Measurements from ENCODE around the gene PFN3.
"Not testable (repeated sequence)": the region's sequence is repeated elsewhere in the genome, so short reads cannot be mapped to it uniquely, and the experiment has no call there.

The PFN3 gene

DNA sequence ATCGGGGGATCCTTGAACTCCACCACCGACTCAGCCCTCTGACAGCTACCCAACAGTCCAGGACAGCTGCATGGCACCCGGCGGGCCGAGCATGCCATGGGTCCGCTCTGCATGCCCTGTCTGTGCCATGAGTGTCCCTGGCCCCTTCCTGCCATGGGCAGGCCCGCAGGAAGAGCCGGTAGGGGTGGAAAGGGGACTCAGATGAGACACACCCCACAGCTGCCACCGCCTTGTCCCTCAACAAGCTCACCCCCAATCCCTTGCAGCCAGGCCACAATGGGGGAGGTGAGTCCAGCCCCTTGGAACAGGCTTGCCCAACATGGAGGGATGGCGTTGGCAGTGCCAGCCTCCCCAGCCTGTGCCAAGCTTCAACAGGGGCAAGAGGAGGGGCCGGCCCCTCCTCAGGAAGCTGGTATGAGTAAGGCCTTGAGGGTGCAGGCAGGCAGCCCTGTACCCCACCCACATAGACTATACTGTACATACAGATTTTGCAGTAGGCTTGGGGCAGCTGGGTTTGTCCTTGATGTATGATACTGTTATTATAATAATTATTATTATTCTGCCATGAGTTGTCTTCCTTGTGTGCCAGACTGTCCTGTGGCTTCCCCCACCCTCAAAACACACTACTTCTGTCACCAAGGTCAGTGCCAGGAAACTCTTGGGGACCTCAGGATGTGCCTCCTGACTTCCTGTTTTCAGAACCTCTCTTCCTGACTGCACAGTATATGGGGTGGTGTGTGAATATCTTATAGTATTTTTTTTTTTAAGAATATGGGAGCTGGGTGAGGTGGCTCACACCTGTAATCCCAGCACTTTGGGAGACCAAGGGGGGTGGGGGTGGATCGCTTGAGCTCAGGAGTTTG is 28.2 kb downstream of the PFN3 start:
- DNase-seq, result no peak

DNA sequence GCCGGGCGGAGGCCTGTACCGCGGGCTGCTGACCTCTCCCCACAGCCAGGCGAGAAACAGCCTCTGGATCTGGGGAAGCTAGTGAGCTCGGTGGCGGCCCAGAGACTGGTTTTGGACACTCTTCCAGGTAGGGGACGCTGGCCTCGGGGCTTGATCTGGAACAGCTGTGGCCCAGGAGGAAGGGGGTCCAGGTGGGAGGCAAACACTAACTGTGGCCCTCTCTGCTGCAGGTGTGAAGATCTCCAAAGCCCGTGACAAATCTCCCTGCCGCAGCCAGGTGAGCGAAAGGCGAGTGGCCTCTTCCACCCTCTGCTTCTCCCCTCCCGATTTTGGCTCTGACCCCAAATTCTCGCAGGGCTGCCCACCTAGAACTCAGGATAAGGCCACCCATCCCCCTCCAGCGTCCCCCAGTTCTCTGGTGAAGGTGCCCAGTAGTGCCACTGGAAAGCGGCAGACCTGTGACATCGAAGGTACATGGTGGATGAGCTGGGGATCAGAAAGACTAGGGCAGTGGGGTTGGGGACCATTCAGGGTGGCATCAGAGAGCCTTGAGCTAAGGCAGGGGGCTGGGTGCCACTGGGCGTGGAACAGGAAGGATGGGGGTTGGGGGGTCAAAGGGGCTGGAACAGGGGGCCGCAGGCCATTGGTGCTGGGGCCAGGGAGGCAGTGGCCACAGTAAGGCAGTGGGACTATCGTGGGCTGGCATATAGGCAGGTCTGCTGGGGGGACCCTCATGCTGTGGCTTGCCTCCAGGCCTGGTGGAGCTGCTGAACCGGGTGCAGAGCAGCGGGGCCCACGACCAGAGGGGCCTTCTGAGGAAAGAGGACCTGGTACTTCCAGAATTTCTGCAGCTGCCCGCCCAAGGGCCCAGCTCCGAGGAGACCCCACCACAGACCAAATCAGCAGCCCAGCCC is 29.1 kb downstream of the PFN3 start:
- DNase-seq, result no peak

DNA sequence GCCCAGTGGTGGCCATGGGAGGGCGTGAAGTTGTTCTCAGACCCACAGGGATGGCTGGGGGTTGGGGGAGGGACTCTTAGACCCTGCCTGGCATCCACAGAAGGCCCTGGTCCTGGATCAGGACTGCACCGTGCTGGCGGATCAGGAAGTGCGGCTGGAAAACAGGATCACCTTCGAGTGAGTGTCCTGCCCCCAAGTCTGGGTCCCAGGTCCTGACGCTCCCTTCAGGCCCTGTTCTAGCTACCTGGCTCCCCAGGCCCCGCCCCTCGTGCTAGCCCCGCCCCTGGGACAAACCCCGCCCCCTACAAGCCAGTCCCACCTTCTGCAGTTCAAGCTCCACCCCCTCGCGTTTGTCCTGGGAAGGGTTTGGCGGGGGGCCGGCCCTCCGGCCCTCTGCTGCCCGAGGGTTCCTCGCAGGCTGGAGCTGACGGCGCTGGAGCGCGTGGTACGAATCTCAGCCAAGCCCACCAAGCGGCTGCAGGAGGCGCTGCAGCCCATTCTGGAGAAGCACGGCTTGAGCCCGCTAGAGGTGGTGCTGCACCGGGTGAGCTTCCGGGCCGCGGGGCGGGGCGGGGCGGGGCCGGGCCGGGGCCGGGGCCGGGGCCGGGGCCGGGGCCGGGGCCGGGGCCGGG is 29.9 kb downstream of the PFN3 start:
- no peak for DNase-seq

DNA sequence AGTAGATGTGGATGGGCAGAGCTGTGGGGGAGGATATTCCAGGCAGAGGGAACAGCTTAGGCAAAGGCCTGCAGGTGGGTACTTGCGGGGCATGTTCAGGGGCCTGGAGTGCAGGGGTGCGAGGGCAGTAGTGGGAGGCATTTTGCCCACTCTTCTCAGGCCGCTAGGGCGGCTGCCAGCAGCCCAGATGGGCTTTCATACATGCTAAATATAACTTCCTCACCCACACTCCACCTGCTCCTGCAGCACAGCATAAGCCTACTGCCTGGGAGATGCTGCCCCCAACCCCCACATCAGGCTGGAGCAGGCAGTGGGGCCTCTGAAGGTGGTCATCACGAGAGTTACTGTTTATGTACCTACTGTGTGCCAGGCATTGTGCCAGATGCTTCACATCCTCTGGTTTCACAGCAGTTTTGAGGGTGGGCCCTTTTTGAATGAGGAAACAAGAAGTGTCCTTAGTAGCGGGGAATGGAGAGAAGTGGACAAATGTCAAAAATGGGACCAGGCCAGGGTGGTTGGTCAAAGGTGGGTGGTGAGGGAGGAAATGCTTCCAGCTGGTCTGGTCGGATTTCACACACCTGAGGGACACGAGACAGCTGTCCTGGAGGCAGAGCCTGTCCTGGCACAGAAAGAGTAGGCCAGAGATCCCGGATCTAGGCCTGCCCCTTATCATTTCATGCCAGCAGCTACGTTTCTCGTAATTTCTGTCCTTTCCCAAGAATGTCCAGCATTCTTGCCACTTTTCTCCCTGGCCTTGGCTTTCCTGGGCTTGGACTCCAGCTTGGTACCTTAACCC is 30.6 kb downstream of the PFN3 start:
- no peak for DNase-seq

DNA sequence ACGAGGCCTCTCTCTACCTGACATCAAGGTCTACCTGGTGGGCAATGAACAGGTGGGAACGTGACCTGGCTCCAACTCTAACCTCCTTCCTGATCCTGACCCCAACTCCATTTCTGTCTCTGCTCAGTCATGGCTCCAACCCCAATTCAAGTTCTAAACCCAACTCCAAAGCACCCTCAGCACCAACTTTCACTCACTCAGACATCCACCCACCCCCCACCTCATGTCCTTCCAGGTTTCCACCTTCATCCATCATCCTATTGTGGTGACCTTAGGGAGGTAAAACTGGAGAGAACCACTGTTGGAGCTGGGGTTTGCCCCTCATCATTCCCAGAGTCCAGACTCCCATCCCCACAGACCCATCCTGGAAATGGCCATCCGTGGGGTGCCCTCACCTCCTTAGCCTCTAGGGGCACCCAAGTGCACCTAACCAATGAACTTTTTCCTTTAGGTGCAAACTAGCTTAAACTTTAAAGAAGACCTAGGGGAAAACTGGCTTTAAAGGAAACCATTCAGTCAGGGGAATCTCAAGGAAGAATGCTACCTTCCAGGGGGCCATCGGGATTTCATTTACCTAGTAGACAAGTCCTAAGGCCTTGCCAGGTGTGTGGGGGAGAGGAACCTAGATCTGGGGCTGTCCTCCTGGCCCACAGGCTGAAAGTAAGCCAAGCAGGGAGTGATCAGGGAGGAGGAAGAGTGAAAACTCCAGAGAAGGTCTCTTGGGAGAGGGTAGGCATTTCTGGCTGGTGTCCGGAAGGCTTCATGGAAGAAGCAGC is 31.4 kb downstream of the PFN3 start:
- no peak for DNase-seq

DNA sequence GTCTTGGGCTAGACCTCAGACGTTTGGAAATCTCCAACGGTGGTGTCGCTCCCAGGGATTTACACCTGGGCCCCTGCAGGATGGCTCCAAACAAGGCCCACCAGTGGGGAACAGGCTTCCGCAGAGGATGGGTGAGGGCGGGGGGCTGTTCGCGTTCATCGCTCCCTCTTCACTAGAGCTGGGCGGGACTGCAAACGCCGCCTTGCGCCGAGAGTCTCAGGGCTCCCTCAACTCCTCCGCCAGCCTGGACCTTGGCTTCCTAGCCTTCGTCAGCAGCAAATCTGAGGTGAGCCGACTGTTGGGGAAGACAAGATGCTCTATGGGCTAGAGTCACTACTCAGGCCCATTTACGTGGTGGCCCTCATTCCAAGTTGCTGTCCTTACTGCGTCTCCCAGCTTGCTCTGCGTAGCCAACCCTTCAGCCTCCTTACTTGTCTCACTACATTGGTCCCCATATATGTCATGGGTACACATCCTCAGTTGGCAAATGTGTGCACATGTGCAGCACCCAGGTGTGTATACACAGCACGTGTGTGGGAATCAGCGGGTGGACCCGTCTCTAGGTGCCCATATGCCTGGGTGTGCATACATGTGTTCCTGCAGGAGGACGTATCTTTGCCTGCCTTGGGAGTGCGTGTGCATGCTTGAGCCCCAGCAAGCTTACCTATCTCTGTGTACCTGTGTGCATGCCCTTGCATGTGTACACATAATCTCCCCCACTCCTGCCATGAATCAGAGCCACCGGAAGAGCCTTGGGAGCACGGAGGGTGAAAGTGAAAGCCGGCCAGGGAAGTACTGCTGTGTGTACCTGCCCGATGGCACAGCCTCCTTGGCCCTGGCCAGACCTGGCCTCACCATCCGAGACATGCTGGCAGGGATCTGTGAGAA is 32.2 kb downstream of the PFN3 start:
- DNase-seq, result no peak

DNA sequence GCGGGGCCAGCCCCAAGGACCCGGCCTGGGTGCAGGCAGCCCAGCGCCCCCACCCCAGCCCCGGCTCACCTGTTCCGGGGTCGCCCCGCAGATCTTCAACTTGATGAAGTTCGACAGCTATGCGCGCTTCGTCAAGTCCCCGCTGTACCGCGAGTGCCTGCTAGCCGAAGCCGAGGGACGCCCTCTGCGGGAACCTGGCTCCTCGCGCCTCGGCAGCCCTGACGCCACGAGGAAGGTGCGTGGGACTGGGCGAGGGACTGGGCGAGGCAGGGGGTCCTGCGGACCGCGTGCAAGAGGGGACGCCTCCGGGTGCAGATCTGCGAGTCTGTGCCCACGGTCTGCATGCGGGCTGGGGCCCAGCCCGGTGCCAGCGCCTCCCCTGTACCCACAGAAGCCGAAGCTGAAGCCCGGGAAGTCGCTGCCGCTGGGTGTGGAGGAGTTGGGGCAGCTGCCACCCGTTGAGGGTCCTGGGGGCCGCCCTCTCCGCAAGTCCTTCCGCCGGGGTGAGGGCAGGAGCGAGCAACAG is 33.1 kb downstream of the PFN3 start:
- DNase-seq, result no peak

DNA sequence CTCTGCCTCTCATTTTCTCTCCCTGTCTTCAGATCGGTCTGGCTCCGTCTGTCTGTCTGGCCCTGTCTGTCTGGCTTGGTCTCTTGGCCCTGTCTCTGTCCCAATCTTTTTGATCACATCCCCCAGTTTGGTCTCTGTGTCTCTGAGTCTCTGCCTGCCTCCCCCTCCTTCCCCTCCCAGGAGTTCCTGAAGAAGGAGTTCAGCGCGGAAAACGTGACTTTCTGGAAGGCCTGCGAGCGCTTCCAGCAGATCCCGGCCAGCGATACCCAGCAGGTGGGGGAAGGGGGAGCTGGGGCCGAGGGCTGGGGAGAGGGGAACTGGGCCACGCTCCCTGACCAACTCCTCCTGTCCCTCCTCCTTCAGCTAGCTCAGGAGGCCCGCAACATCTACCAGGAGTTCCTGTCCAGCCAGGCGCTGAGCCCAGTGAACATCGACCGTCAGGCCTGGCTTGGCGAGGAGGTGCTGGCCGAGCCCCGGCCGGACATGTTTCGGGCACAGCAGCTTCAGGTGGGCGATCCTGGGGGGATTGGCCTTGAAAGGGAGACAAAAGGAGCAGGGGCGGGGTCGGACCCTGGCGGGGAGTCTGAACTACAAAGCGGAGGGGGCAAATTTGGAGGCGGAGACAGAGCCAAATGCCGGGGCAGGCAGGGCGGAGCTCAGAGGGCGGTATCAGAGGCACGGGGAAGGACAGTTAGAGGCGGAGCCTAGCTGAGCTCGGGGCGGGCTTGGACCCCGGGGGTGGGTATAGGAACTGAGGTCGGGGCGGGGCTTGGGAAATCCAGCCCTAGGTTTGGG is 33.7 kb downstream of the PFN3 start:
- DNase-seq, result no peak

DNA sequence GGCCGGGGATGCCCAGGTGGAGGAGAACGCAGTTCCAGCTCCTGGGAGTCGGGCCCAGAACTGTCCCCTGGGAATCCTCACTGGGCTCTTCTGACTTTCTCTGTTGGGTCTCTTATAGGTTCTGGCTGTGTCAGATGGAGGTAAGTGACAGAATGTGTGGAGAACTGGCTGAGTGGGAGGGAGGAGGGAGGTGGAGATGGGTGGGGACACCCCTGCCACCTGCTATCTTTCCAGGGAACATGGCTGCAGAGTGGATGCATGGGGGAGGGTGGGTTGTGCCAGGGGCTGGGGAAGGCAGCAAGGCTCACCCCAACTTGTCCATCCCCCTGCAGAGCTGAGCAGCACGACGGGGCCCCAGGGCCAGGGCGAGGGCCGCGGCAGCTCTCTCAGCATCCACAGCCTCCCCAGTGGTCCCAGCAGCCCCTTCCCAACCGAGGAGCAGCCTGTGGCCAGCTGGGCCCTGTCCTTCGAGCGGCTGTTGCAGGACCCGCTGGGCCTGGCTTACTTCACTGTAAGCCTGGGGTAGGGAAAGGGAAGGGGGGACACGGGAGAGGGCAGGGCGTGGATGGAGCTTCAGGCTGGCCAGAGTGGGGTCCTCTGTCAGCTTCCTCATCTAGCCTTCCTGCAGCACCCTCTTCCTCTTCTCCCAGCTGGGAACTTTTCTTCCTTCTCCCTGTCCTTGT is 34.5 kb downstream of the PFN3 start:
- DNase-seq, result no peak

DNA sequence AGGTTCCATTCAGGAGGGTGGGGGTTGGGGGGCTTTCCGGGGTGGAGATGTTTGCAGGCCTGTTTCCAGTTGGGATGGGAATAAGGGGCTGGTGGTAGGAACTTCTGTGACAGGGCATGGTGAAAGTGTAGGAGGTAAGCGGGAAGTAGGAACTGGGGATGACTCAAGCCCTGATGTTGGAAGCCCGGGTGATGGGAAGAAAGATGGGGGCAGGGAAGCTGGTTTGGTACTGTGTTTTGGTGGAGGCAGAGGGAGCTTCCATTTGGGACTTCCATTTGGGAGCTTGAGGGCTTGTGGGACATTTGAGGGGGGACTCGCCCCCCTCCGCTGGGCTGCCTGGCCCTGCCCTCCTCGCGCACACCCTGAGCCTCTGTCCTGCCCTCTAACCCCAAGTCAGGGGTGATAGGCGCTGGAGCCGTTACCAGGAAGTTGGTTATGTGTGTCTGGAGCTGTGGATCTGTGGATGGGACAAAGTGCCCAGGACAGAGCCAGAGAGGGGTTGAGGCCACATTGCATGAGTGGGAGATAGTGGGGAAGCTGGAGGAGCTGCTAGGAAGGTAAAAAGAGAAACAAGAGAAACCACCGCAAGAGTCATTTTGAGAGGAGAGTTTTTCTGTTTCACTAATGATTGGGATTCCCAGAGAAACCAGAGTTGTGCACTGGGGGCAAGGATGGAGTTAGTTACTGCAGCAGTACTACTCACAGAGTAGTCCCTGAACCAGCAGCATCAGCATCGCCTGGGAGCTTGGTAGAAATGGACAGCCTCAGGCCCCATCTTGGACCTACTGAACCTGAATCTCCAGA is 36.1 kb downstream of the PFN3 start:
- no peak for DNase-seq

DNA sequence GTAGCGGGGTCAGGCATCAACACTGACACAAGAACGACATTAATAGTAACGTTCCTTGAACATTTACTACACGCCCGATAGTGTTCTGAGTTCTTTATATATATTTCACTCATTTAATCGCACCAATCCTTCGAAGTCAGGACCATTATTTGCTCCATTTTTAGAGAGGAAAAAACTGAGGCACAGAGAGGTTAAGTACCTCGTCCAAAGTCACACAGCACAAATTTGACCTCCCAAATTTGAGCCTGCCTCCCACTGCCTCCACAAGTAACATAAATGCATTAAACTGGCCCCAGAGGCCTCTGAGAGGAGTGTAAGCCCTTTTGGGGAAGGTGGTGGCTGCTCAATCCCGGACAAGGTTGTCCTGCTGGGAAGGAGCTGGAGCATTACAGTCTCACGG is 36.9 kb downstream of the PFN3 start:
- no peak for DNase-seq

DNA sequence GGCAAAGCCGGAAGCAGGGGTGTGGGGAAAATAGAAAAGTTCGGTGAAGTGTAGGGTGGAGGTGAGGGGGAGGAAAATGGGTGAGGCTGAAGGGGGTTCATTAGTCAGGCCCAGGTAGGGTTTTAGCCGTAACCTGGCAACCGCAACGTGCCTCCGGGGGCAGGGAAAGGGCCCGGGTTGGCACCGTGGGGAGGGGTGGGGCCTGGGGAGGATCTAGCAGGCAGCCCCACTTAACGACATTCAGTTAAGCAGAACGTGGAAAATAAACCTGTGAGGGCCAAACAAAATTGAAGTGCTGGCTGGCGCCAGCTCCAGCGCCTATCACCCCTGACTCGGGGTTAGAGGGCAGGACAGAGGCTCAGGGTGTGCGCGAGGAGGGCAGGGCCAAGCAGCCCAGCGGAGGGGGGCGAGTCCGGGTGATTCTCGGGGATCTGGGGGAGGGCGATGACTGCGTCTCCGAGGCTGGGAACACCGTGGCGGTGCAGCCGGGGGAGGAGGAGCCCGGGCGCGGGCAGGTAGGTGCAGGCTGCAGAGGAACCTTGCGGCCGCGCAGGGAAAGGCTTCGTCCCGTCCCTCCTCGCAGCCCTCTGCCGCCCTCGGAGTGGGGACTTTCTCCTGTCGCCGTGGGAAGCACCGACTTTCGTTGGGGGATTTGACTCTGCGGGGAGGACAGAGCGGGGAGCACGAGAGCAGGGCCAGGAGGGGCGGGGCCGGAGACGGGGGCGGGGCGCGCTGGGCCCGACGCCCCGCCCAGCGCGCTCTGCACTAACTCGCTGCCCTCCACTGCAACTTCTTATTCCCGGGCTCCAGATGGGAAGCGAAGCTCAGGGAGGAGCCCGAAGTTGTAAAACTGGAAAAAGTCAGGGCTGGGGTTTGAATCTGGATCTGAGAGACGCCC is 37.6 kb downstream of the PFN3 start:
- no peak for DNase-seq

DNA sequence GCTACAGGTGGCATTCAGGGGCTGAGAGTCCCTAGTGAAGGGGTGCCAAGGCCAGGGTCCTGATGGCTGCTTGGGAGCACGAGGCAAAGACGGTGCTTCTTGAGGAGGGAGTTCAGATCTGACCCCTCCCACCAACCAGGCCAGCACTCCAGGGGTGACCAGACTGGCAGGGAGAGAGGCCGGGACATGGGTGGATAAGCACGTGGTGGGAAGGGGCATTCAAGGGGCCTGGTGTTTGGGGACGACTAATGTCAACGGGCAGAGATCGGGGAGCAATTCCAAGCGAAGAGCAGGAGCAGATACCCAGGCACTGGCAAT is 38.2 kb downstream of the PFN3 start:
- no peak for DNase-seq

DNA sequence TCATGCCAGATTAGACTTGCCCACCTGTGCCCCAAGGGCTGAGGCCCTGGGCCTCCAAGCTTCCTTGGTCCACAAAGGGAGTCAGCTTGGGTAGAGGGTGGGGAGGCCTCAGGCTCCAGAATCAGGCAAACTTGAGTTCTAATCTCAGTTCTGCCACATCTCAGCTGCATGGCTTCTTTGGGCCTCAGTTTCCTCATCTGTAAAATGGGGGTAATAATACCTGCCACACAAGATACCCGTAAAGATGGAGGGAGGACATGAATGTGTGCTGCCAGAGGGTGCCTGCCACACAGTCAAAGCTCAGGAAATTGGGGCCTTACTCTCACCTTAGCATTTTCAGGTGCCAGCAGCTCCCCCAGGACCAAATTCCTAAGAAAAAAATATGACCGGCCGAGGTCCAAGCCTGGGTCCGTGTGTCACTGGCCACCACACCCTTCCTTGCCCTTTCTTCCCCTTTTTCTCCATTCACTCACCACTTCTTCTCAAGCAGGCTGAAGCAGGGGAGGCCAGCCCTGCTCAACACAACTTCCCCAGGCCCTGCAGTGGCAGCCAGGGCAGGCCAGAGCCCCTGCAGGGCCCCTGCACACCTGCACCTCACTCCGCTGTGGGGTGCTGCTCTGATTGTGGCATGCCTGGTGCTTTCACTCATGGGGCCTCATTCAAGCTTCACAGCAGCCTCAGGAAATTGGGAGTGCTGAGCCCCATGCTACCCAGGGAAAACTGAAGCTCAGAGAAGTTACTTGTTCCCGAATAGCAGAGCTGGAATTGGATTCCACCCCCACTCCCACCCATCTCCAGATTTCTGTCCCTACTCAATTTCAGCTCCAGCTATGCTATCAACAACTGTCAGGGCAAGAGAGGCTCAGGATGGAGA is 38.8 kb downstream of the PFN3 start:
- DNase-seq, result no peak

DNA sequence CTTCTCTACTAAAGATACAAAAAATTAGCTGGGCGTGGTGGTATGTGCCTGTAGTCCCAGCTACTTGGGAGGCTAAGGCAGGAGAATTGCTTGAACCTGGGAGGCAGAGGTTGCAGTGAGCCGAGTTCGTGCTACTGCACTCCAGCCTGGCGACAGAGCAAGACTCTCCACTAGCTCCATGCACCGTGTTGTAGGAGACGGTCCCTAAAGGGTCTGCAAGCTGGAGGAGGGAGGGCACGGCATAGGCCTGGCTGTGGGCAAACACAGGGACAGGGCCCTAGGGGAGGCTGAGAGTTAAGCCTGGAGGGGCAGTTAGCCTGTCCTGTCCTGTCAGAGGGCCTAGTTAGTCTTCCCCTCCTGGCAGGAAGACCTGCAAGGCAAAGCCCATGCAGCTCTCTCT is 39.7 kb downstream of the PFN3 start:
- DNase-seq, result not testable (repeated sequence)

DNA sequence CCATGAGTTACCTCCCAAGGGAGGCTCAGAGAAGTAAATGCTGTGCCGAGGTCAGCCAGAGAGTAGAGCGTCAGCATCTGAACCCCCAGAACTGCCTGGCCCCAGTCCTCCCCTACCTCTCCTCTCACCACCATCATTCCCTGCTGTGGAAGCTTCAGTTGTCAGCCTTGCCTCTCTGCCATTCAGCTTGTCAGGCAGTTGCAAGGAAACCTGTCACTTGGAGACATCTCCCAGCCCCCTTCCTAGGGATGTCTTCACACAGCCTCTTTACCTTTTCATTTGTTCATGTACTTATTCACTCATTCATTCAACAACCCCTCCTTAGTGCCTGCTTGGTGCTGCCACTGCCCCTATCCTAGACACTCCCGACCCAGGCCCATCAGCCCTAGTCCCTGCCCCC is 40.6 kb downstream of the PFN3 start:
- no peak for DNase-seq

All from SHP77 treated with DMSO at 0.1 percent for 48 hours (cell line).